ENCODE data around the gene MEG3.

Gene MEG3

DNA sequence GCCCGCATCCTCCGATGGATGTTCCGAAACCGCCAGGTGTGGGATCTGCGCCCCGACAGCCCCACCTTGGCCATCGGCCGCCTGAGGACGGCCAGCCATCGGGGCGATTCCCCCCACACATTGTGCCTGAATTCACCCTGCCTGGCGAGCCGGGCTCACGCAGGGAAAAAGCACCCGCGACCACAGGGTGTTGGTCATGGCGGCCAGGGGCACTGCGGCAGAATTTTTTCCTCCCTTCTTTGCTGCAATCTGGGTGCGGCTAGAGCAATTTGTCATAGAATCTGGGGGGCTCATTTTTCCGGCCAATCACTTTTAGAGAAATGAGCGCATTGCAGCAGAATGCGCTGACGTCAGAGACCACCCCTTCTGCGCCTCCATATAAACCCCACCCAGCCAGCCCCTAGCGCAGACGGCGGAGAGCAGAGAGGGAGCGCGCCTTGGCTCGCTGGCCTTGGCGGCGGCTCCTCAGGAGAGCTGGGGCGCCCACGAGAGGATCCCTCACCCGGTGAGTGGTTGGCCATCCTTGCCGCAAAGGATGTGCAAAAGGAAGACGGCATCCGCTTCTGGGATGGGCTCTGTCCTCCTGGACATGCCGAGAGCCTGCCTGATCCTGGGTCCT lies at the start of gene MEG3:
TSS of gene MEG3 (plus strand) at position 406 of the 619 bp plus-strand sequence.
- DNase-seq = no peak

DNA sequence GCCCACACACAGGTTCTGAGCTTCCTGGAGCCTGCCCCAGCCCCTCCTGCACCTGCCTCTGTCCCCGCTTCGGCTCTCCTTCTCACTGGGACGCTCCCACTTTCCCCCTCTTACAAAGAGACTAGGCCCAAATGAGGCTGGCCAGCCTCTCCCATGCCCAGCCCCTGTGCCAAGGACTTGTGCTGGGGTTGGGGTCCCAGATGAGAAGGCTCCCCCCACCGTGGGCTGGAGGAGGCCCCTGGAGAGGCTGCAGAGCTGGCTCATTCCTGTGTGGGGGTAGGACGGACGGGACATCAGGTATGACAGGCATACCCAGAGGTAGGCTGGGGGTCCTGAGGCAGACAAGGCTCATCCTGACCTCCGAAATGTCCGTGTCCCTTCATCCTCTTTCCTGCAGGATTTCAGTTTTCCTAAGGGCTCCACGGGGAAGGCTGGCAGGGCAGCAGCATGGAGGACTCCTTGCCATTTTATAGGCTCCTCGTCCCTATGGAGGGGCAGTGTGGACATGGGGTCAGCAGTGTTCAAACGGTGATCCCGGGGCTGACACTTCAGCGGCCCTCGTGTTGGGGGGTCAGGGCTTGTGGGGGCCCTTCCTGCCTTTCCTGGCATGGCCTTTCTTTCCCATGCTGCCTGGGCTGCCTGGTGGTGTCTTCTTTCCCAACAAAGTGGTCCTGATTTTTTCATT lies 49.1 kb upstream of the MEG3 start:
- DNase-seq = no peak

DNA sequence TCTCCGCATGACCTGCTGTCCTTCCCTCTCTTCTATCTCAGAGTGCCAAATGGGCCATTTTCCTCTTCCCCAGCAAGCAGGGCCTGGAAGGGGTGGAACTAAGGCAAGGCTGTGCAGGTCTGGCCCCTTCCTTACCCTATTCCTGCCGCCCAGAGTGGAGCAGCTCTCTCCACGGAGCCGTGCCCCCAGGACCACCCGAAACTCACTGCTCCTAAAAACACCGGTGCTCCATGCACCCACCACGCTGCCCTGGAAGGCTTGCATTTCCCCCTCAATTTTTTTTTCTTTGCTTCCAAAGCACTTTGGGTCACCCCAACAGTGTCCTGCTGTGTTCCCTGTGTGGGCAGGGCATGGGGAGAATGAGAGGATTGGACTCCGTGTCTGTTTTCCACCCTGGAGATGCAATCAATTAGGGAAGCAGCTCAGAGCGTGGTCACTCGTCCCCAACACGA lies 48.5 kb upstream of the MEG3 start:
- DNase-seq = no peak

DNA sequence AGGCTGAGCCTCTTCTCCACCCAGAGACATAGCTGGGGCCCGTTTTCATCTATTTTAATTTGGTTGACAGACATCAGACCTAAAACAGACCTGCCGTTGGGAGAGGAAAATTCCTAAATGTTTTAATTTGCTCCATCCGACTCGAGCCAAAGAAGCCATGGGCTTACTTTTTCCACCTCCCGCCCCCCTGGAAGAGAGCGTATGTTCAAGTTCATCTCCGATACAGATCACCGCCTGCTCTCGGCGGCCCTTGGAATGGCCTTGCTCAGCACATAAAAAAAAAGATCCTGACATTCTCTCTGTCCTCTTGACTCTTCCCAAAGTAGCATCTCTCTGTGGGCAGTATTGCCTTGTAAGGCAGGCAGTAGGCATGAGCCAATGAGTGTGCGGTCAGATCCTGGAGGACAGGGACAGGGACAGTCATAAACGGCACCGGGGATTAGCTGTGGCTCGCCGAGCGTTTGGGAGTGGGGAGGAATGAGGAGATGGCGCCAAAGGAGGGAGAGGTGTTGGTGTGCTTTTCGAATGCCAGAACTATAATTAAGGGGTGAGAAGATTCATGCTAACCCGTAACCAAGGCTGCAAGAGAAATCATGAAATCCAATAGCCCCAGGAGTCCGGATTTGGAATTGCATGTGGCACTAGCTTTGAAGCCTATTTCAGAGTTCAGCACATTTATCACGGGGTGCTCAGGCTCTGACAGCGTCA lies 47.9 kb upstream of the MEG3 start:
- DNase-seq = no peak

DNA sequence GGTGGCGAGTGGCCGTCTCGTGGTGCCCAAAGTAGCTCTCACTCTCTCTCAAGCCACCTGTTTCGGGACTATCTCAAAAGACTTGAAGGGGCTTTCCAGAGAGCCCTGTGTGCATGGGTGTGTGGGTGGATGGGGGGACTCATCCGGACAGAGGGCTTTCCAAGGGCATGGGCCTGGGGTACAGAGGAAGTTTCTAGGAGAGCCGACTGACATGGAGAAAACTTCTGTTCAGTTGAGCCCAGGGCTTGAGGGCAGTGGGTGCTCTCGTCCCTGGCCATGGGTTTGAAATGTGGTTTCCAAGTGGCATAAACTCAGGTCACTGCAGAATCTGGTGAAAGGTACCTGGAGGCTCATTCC lies 47.4 kb upstream of the MEG3 start:
- no peak for DNase-seq

DNA sequence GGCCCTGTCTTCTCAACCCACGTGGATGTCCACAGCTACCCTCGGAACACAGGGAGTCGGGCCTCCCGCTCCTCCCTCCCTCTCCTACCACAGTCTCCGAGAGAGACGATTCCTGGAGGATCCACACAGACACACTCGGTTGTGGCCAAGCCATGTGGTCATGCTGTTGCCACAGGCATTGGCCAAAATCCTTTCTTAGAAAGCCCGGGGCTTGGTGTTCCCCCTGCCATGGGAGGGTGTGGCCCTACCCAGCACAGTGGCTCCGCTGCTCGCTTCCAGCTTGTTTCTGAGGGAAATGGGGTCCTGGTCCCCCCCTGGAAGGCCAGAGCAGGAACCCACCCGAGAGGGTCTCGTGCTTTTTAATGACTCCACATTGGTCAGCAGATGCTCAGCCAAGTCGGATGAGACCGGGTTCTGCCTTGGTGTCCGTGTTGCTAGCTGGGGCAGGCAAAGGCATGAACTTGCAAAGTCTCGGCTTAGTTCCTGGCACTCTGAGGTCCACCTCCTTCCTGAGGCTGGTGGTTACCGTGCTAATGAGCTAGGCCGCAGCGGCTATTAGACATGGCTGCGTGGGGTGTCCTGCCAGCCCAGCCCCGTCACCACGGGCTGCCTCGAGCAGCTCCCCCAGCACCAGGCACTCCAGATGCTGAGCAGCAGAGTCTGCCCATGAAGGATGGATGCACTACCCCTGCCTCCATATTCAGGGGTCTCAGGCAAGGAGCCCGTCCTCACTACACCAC lies 46.8 kb upstream of the MEG3 start:
- DNase-seq = no peak

DNA sequence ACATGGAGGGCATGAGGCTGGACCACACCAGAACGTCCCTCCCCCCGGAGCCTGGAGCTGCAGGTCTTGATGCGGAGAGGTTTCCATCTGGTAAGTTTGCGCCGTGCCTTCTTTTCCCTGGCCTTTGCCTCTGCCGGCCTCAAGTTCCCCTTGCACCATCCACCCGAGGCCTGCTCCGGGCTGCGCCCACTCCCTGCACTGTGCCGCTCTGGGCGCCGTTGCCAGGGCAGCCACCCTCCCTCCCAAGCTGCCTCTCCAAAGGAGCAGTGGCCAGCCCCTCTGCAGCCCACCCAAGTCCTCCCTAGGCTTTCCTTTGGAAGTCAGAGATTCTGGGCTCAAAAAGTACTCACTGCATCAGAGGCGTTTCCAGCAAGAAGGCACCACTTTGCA lies 46.2 kb upstream of the MEG3 start:
- no peak for DNase-seq

DNA sequence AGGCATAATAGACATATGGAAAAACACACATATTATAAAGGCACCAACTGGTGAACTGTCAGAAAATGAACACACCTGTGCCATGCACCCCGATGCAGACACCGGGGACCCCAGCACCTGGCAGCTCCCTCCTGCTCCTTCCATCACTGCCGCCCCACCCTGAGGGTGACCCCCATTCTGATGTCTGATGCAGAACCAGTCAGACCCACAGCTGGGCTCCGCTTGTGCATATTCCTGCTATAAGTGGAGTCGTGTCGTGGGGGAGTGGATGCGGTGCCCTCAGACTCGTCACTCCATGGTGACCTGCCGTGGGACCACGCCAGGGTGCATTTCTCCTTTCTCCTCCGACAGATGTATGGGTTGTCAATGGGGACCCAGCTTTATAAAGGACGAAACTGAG lies 45.7 kb upstream of the MEG3 start:
- DNase-seq = no peak

DNA sequence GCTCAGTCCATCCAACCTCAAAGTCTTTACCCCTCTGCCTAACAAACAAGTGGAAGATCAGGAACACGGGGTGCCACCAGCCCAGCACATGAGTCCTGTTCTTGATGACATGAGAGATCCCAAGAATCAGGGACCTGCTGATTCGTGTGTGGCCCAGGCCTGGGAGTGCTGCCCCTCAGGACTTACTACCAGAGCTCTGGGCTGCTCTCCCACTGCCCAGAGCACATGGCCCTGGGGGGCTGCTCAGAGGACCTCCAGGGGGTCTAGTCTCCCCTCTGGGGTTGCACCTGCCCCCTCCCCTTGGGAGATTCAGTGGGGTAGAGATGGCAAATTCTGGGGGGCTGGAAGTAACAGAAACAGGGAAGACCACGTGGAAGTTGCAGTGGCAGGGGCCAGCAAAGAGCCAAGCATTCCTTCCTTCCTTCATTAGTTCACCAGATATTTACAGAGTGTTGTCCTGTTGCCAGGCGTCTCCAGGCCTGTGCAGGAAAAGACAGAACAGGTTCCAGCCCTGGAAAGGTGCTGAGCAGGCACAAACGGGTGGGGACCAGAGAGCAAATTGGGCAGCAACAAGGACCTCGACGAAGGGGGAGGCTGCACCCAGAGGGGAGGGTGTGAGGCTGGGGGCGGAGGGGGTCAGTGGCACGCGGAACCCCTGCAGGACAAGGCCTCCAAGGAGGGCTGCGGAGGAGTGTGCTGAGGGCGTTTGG lies 45.1 kb upstream of the MEG3 start:
- DNase-seq = no peak

DNA sequence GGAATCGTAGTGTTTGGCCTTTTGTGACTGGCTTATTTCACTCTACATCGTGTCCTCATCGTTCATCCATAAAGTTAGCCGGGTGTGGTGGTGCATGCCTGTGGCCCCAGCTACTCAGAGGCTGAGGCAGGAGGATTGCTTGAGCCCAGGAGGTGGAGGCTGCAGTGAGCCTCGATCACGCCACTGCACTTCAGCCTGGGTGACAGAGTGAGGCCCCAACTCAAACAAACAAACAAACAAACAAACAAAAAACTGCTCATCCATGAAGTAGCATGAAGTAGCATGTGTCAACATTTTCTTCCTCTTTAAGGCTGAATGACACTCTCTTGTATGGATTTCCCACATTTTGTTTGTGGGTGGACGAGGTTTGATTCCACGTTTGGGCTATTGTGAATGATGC lies 44.0 kb upstream of the MEG3 start:
- no peak for DNase-seq

DNA sequence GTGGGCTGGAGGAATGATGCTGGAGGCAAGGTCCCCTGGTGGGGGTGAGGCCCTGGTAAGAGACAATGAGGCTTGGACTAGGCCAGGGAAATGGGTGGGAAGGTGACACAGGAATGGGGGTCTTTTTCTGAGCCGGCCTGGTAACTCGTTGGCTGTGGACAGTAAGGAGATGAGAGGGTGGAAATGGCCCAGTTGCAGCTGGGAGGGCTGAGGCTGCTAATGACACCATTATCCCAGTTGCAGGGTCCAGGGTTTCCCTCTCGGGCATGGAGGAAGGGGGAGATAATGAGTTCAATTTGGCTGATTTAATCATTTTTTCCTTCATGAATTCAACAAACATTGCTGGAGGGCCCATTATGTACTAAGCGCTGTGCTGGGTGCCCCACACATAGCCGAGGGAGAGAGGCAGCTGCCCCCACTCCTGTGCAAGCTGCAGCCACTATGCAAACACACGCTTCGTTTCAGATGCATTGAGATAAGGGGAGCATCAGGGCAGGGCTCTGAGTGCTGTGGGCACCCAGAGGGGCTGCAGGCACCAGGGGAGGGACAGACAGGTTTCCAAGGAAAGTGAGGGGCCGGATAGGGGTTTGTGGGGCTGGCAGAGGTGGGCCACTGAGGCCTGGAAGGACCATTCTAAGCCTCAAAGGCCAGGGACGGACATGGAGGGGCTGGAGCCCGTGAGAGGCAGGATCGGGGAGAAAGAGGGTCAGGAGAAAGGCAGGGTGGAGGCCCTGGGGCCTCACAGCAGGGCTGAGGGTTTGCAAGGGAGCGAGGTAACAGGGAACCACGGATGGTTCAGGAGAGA lies 43.2 kb upstream of the MEG3 start:
- no peak for DNase-seq

DNA sequence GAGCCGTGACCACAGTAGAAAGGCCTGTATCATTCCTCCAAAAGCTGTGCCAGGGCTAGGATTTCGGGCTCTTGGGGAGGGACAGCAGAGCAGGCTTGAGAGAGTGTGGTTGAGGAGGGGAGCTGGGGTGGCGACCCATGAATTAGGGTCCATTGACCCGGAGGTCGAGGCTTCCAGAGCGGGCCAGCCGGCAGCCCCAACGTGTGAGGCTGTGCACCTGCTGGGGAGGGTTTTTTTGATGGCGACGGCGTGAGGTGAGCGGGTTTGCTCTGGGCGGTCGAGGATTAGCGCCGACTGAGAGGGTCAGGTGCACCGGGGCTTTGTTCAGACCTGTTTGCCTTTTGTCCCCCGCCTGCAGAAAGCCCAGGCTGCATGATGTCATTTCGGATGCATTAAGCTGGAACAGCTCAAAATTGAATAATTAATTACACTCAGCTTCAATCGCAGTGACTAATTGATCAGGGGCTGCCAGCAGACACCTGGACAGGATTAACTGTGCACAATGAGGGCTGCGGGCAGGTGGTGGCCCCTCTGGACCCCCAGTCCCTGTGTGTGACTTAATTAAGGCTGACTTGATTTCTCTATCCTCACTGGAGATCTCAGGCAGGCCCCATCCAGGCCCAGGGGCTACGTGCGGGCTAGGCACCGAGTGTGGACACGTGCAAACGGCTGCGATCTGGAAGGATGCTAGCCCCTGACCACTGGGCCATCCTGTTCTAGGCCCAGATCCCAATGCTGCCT lies 42.1 kb upstream of the MEG3 start:
- DNase-seq = no peak

DNA sequence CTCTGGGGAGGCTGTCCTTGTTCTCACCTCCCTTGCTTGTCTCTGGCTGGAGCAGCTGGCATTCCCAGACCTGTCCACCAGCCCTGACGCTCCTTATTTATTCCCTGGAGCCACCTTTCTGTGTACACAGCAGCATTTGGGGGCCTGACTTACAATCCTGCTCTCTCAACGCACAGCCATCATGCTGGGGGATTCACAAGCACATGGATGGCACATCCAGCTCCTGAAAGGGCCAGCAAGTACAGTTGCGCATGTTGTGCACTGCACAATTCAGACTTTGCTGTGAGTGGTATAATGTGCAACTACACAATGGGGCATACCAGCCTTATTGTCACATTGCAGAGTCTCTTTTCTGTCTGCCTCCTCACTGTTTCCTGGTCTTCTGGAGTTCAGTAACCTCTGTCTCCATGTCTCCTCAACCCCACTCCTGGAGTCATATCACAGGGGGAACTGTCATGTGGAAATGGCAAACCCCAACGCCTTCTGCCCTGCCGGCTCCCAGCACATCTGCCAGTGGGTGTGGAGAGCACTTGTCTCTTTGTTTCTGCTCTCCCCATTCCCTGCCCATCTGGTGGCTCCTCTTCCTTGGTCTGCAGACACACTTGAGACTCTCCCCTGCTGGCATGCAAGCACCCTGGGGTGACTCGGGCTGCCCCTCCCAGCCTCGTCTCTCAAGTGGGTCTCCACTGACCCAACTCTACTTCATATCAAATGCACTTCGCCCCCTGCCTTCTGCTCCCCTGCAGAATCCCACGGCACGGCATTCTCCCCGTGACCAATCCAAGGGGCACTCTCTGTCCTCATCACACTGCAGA lies 41.2 kb upstream of the MEG3 start:
- no peak for DNase-seq

DNA sequence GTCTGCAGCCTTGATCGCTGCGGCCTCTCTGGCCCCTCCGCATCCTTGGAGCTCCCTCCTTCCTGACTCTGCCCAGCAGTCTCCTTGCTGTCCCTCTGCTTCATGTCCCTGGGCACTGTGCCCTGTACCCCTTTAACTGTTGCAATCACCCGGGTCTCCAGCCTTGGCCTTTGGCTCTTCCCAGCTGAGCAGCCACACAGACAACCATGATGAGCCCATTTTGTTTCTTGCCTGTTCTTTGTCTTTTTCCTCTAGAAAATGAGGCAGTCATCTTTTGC lies 40.6 kb upstream of the MEG3 start:
- DNase-seq = no peak

DNA sequence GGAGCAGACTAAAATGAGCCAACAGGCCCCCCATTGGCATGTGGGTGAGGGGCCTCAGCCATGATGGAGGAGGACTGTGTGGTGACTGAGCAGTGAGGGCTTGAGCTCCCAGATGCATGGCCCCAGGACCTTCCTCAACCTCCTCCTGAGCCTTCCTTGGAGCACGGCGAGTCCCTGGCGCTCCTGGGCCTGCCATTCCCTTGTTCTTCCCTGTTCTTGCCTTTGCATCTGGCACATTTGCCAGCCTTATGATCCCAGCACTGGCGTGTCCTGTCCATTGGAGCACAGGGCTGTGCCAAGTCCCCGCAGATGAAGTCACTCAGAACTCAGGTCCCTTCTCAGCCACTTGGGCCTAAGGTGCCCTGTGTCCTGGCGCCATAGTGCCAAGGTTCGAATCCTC lies 40.3 kb upstream of the MEG3 start:
- no peak for DNase-seq

DNA sequence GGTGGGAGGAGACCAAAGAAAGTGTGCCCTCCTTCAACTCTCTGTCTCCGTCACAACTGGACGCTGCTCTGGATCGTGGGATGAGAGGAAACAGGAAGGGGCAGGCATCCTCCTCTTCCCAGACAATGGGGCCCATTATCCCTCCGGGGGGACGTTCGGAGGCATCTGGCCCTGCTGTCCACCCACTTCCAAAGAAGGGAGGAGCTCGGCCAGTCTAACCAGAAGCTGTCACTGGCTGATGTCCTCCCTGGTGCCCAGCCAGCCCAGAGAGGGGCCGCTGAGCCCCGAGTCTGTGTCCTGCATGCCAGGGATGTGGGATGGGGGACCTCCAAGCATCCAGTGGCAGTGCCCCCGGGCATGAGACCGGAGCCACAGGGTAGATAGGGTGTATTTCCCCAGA lies 39.8 kb upstream of the MEG3 start:
- no peak for DNase-seq

DNA sequence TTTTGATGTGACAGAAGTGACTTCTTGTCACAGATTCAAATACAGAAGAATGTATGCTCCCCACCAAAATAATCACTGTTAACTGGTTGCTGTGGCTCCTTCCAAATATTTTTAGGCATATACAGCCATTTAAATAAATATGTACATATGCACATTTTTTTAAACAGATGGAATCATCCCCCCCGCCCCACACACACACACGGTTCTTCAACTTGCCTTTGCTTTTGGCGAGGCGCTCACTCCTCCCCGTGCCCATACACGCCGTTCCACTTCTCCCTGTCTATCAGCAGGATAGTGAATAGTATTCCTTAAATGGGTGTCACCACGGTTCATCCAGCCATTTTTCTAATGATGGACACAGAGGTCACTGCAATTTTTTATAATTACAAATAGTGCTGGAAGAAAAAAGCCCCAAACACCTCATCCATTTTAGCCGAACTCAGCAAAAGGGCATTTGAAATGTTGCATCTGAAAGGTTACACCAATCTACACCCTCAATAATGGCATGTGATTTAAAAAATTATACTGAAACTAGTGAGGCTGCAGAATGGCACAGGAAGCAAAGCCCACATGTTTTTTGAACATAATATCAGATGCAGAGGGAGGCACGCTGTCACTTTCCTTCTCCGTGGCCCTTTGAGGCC lies 39.2 kb upstream of the MEG3 start:
- DNase-seq = no peak

DNA sequence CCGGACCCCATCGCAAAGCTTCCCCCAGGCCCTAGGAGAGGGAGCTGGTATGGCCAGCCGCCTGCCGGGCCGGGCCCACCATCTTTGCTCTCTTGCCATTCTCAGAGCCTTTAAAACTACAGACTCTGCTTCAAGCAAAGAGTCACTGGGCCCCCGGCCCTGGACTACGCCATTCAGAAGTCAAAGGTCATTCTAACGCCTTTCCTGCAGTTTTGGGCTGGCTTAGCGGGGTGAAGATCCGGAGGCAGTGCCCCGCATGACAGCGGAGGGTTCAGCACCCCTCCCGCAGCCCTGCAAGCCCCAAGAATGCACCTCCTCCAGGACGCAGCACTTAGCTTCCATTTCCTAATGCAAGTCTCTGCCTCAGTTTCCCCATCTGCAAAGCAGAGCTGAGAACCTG lies 38.3 kb upstream of the MEG3 start:
- DNase-seq = no peak

DNA sequence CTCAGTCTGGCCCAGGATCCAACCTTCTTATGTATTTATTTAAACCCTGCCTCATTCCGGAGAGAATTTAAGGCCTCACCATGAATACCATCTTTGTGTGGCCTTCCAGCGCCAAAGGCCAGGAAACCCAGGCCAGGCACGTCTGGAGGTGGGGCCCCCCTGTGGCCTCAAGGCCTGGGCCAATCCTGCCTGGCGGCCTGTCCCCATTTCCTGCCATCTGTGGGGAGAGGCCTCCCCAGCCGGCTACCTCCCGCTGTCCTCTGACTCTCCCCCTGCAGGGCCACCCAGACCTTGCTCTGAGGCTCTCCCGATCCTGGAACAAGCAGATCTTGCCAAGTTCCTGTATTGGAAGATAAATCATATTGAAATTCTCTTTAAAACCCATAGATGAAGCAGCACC lies 37.4 kb upstream of the MEG3 start:
- DNase-seq = no peak

DNA sequence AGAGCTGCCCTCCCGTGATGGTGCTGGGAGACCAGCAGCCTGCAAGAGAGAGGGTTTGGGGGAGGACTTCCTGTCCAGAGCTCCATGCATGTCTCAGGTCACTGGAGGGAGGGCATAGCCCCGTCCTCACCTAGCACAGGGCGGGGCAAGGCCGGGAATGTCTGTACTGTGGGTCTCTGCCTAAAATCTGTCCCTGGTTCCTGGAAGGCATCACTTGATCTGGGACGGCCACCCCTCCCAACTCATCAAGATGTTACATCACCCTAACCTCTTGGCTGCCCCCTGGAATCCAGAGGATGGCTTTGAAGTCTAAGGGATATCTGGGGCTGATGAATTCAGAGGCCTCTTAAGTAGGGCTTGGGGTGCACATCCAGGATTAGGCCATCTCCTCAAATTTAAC lies 37.0 kb upstream of the MEG3 start:
- DNase-seq = no peak

All from SIG-M5 (cell line).